Breast epithelium (tissue), 4 donors: ENCODE results near the gene CFAP97. TPM values are rescaled to one million over a fixed set of nuclear protein-coding genes. Genes with fewer than 3 reads are reported as not detected.
"Not testable (repeated sequence)": the region's sequence is repeated elsewhere in the genome, so short reads cannot be mapped to it uniquely, and the experiment has no call there.

ENCODE experiments used
- DNase-seq, 2 donors: peaks; one replicate each; pipeline ENCODE4 v3.0.0-alpha.2; 2019; ENCODE audit warnings: low spot score in 2 of 2
- H3K27ac ChIP-seq, 2 donors: fragments of 200-600 bp; sonication (generic) in 1 of 2; one replicate each; pipeline ENCODE4 v1.5.1; 2016 to 2019; ENCODE audit warnings: mild to moderate bottlenecking in 1 of 2
- H3K27me3 ChIP-seq, 2 donors: fragments of 200-600 bp; sonication (generic) in 1 of 2; one replicate each; pipeline versions ENCODE4 v1.5.1 to v1.6.0; 2017 to 2019; ENCODE audit warnings: control low read depth in 1 of 2, mild to moderate bottlenecking in 1 of 2
- H3K36me3 ChIP-seq: fragments of 200-600 bp; one replicate; pipeline ENCODE4 v1.5.1; 2019
- H3K4me1 ChIP-seq, 2 donors: fragments of 200-600 bp; sonication (generic); one replicate each; pipeline ENCODE4 v1.5.1; 2016 to 2019; ENCODE audit warnings: control low read depth in 1 of 2
- H3K4me3 ChIP-seq, 3 donors: fragments of 200-600 bp; sonication (generic); 1 replicate in 2 of 3; 2 replicates in 1 of 3; pipeline ENCODE4 v1.5.1; 2016 to 2019; ENCODE audit warnings: mild to moderate bottlenecking in 3 of 3, moderate library complexity in 2 of 3
- H3K9me3 ChIP-seq, 2 donors: fragments of 200-600 bp; sonication (generic) in 1 of 2; one replicate each; pipeline ENCODE4 v1.5.1; 2016 to 2019; ENCODE audit warnings: control low read depth in 1 of 2
- CTCF ChIP-seq, 3 donors: fragments of 450-650 bp; IDR thresholded peaks; one replicate each; pipeline ENCODE4 v1.5.1; 2016 to 2017; ENCODE audit warnings: antibody characterized with exemption in 3 of 3, mild to moderate bottlenecking in 3 of 3, moderate library complexity in 3 of 3
- POLR2A ChIP-seq: fragments of 450-650 bp; IDR thresholded peaks from one replicate; pipeline ENCODE4 v1.6.1; 2016; ENCODE audit warnings: antibody characterized with exemption, mild to moderate bottlenecking, moderate library complexity
- POLR2AphosphoS5 ChIP-seq, 3 donors: sonication (generic); formaldehyde crosslinking; IDR thresholded peaks; one replicate each; pipeline ENCODE4 v1.6.1; 2017; ENCODE audit warnings: antibody characterized with exemption in 3 of 3
- intact Hi-C: fragments of 100-400 bp; cut with DNase I; formaldehyde crosslinking; loops from one replicate; pipeline ENCODE4 v1.15.1; 2023; ENCODE audit warnings: low total_unique reads
- total RNA-seq, 3 donors: library from RNA; depleted of rRNA; stranded (reverse); fragments of >200 nt; gene quantifications; one replicate each; pipeline ENCODE4 v1.1.0, GENCODE V29; 2016

CFAP97 gene
- total RNA-seq, 3 donors from 2014 or later, result 36.6 to 42.4 (median 38.0) TPM

- Histone ChIP-seq H3K9me3 (no peaks in the 10 kb centered on the region), H3K4me3 (peak overlapping the region; percentile 60 to 78 (median 77)), H3K27ac (peak overlapping the region; percentile 89 to 96), H3K27me3 (no peaks in the 10 kb centered on the region), H3K36me3 (no peaks in the 10 kb centered on the region), H3K4me1 (peaks cover 0 to 5% of the 10 kb centered on the region in 2 donors)
- no peak for DNase-seq
- intact Hi-C loops, result no loop called here
- TF ChIP-seq CTCF (IDR thresholded peaks at IDR 0.05) (no peak), POLR2AphosphoS5 (IDR thresholded peaks at IDR 0.05) (peak in 2 of 3 donors; percentile 22 to 34)
These were observed 6.5 kb upstream of the CFAP97 start for GRCh38 chr4:185210102-185210981.

- not testable (repeated sequence) for H3K27me3 ChIP-seq, H3K36me3 ChIP-seq, H3K9me3 ChIP-seq, DNase-seq, H3K4me1 ChIP-seq
- peak overlapping the region; percentile 60 to 78 (median 77) for H3K4me3 ChIP-seq
- intact Hi-C loops, result loop anchor here (10.0 kb wide), 1 partner anchor 185 kb away; the partner anchor contains the start of genes ANKRD37 and LRP2BP
- peak overlapping the region; percentile 89 to 96 for H3K27ac ChIP-seq
These were observed 6.0 kb upstream of the CFAP97 start for GRCh38 chr4:185209852-185210101.

GRCh38 chr4:185209031-185209851, 5.4 kb upstream of the CFAP97 start, which contains the start of gene SNX25:
Gene SNX25, plus strand, starts transcription at chr4:185209598. Its CDS starts 229 bp downstream, at chr4:185209827.
- Histone ChIP-seq H3K27ac (peak within 1 kb of the TSS; percentile 89 to 96), H3K4me3 (peak within 1 kb of the TSS; percentile 60 to 78 (median 77)), H3K9me3 (no peaks in the 10 kb centered on the region), H3K36me3 (no peaks in the 10 kb centered on the region), H3K27me3 (no peaks in the 10 kb centered on the region), H3K4me1 (peaks cover 0 to 5% of the 10 kb centered on the region in 2 donors)
- TF ChIP-seq CTCF (IDR thresholded peaks at IDR 0.05), result peak in 1 of 3 donors; percentile 31
- TF ChIP-seq POLR2A, result no peak
- TF ChIP-seq POLR2AphosphoS5 (IDR thresholded peaks at IDR 0.05), result peak; percentile 42 to 62 (median 56)
- peak; percentile 77 to 85 for DNase-seq
- intact Hi-C loops, result loop anchor here (10.0 kb wide), 1 partner anchor 186 kb away; the partner anchor contains the start of genes ANKRD37 and LRP2BP

GRCh38 chr4:185207466-185207865, 3.7 kb upstream of the CFAP97 start:
- peaks cover 0 to 5% of the 10 kb centered on the region in 2 donors for H3K4me1 ChIP-seq
- H3K27ac ChIP-seq, result no peak overlapping the region
- no peak for DNase-seq
- H3K9me3 ChIP-seq, result no peaks in the 10 kb centered on the region
- intact Hi-C loops, result loop anchor here (10.0 kb wide), 1 partner anchor 187 kb away; the partner anchor contains the start of genes ANKRD37 and LRP2BP
- H3K4me3 ChIP-seq, result no peak overlapping the region
- no peaks in the 10 kb centered on the region for H3K36me3 ChIP-seq
- no peaks in the 10 kb centered on the region for H3K27me3 ChIP-seq
- no peak for TF ChIP-seq POLR2A
- no peak for TF ChIP-seq CTCF (IDR thresholded peaks at IDR 0.05)
- no peak for TF ChIP-seq POLR2AphosphoS5 (IDR thresholded peaks at IDR 0.05)

GRCh38 chr4:185205697-185206342, 2.0 kb upstream of the CFAP97 start:
- Histone ChIP-seq H3K9me3 (no peaks in the 10 kb centered on the region), H3K4me1 (peaks cover 0 to under 1% of the 10 kb centered on the region in 2 donors), H3K27ac (no peak overlapping the region), H3K4me3 (no peak overlapping the region), H3K36me3 (no peaks in the 10 kb centered on the region), H3K27me3 (no peaks in the 10 kb centered on the region)
- DNase-seq, result no peak
- intact Hi-C loops, result loop anchor here (10.0 kb wide), 1 partner anchor 189 kb away; the partner anchor contains the start of genes ANKRD37 and LRP2BP
- TF ChIP-seq POLR2AphosphoS5 (IDR thresholded peaks at IDR 0.05) (no peak), POLR2A (no peak), CTCF (IDR thresholded peaks at IDR 0.05) (no peak)

GRCh38 chr4:185205073-185205472, 1.3 kb upstream of the CFAP97 start:
- intact Hi-C loops, result loop anchor here (10.0 kb wide), 1 partner anchor 190 kb away; the partner anchor contains the start of genes ANKRD37 and LRP2BP
- not testable (repeated sequence) for H3K4me1 ChIP-seq, H3K9me3 ChIP-seq, DNase-seq, H3K4me3 ChIP-seq, H3K36me3 ChIP-seq, H3K27me3 ChIP-seq
- H3K27ac ChIP-seq, result peak overlapping the region; percentile 99 to 100
